SK-N-SH treated with all-trans-retinoic acid at 6 μM for 48 hours (cell line): ENCODE results near the gene CLDN14.

Experiments used
- ATAC-seq: fragments of 200-7000 bp; cut with Tn5 transposase; 3 replicates; pipeline ENCODE4 v1.9.1; 2020; ENCODE audit warnings: mild to moderate bottlenecking, moderate library complexity
- ARNTL ChIP-seq: fragments of 450-650 bp; formaldehyde crosslinking; IDR thresholded peaks from 2 replicates; pipeline ENCODE4 v1.5.0; 2020; ENCODE audit warnings: low read depth, mild to moderate bottlenecking, moderate library complexity, borderline replicate concordance
- BACH2 ChIP-seq: fragments of 250-450 bp; sonication (Bioruptor Pico); IDR thresholded peaks from 2 replicates; pipeline ENCODE4 v1.9.0; 2021; ENCODE audit warnings: mild to moderate bottlenecking, borderline replicate concordance
- CREB5 ChIP-seq: fragments of 250-450 bp; sonication (Bioruptor Pico); IDR thresholded peaks from 2 replicates; pipeline ENCODE4 v1.5.1; 2020; ENCODE audit warnings: low read depth, mild to moderate bottlenecking, moderate library complexity
- CSDC2 ChIP-seq: fragments of 250-450 bp; sonication (Bioruptor Pico); IDR thresholded peaks from 2 replicates; pipeline ENCODE4 v1.5.0; 2020; ENCODE audit warnings: mild to moderate bottlenecking, moderate library complexity
- CSRNP3 ChIP-seq: fragments of 250-450 bp; sonication (Bioruptor Pico); IDR thresholded peaks from 2 replicates; pipeline ENCODE4 v1.5.1; 2021; ENCODE audit warnings: mild to moderate bottlenecking, moderate library complexity
- ESRRG ChIP-seq: fragments of 250-450 bp; sonication (Bioruptor Pico); IDR thresholded peaks from 2 replicates; pipeline ENCODE4 v1.6.1; 2021; ENCODE audit warnings: mild to moderate bottlenecking
- GLIS3 ChIP-seq: fragments of 250-450 bp; sonication (Bioruptor Pico); IDR thresholded peaks from 2 replicates; pipeline ENCODE4 v1.5.0; 2020; ENCODE audit warnings: mild to moderate bottlenecking, moderate library complexity
- ISL1 ChIP-seq: fragments of 250-450 bp; sonication (Bioruptor Pico); IDR thresholded peaks from 2 replicates; pipeline ENCODE4 v2.1.2; 2022; ENCODE audit warnings: mild to moderate bottlenecking, moderate library complexity
- OSR1 ChIP-seq: fragments of 250-450 bp; sonication (Bioruptor Pico); IDR thresholded peaks from 2 replicates; pipeline ENCODE4 v1.8.0; 2022; ENCODE audit warnings: moderate library complexity, mild to moderate bottlenecking, inconsistent platforms
- PATZ1 ChIP-seq: fragments of 250-450 bp; sonication (Bioruptor Pico); IDR thresholded peaks from 2 replicates; pipeline ENCODE4 v1.8.0; 2020; ENCODE audit warnings: mild to moderate bottlenecking, moderate library complexity, borderline replicate concordance
- POU6F1 ChIP-seq: fragments of 250-450 bp; sonication (Bioruptor Pico); IDR thresholded peaks from 2 replicates; pipeline ENCODE4 v1.8.0; 2021; ENCODE audit warnings: low read depth, mild to moderate bottlenecking, moderate library complexity, borderline replicate concordance
- PPARA ChIP-seq: fragments of 250-450 bp; sonication (Bioruptor Pico); IDR thresholded peaks from 2 replicates; pipeline ENCODE4 v1.5.0; 2020; ENCODE audit warnings: mild to moderate bottlenecking, borderline replicate concordance
- RARB ChIP-seq: fragments of 250-450 bp; sonication (Bioruptor Pico); IDR thresholded peaks from 2 replicates; pipeline ENCODE4 v1.8.0; 2021; ENCODE audit warnings: mild to moderate bottlenecking, moderate library complexity
- SNAI2 ChIP-seq: fragments of 250-450 bp; sonication (Bioruptor Pico); IDR thresholded peaks from 2 replicates; pipeline ENCODE4 v1.5.0; 2020; ENCODE audit warnings: mild to moderate bottlenecking, moderate library complexity
- TCF4 ChIP-seq: fragments of 250-450 bp; sonication (Bioruptor Pico); IDR thresholded peaks from 2 replicates; pipeline ENCODE4 v1.8.0; 2021; ENCODE audit warnings: mild to moderate bottlenecking, moderate library complexity, borderline replicate concordance
- TOX ChIP-seq: fragments of 250-450 bp; sonication (Bioruptor Pico); IDR thresholded peaks from 2 replicates; pipeline ENCODE4 v1.8.0; 2021; ENCODE audit warnings: mild to moderate bottlenecking, moderate library complexity, borderline replicate concordance
- ZC3H10 ChIP-seq: fragments of 250-450 bp; sonication (Bioruptor Pico); IDR thresholded peaks from 2 replicates; pipeline ENCODE4 v1.5.1; 2021; ENCODE audit warnings: mild to moderate bottlenecking, moderate library complexity
- ZFP3 ChIP-seq: fragments of 250-450 bp; sonication (Bioruptor Pico); IDR thresholded peaks from 2 replicates; pipeline ENCODE4 v1.5.0; 2020; ENCODE audit warnings: mild to moderate bottlenecking, moderate library complexity
- ZFP30 ChIP-seq: fragments of 450-650 bp; formaldehyde crosslinking; IDR thresholded peaks from 2 replicates; pipeline ENCODE4 v1.5.0; 2022; ENCODE audit warnings: mild to moderate bottlenecking, moderate library complexity
- ZNF70 ChIP-seq: fragments of 450-650 bp; formaldehyde crosslinking; IDR thresholded peaks from 2 replicates; pipeline ENCODE4 v1.5.0; 2020; ENCODE audit warnings: mild to moderate bottlenecking, moderate library complexity
- ZNF8 ChIP-seq: fragments of 450-650 bp; formaldehyde crosslinking; IDR thresholded peaks from 2 replicates; pipeline ENCODE4 v1.5.0; 2020; ENCODE audit warnings: mild to moderate bottlenecking, moderate library complexity

Gene CLDN14

GRCh38 chr21:36485476-36485875 is 5.6 kb upstream of the CLDN14 start:
- no peak for TF ChIP-seq ESRRG
- no peak for TF ChIP-seq PATZ1 (CRISPR knock-in tag)
- TF ChIP-seq GLIS3 (CRISPR knock-in tag): no peak
- TF ChIP-seq CSDC2: no peak
- no peak for TF ChIP-seq ZFP3
- no peak for TF ChIP-seq OSR1 (CRISPR knock-in tag)
- TF ChIP-seq ISL1 (CRISPR knock-in tag): no peak
- no peak for TF ChIP-seq ZC3H10
- no peak for TF ChIP-seq POU6F1 (CRISPR knock-in tag)
- TF ChIP-seq TOX (CRISPR knock-in tag): no peak
- TF ChIP-seq CREB5 (CRISPR knock-in tag): no peak
- no peak for ATAC-seq

- ATAC-seq: no peak
- TF ChIP-seq TOX (CRISPR knock-in tag): no peak
- no peak for TF ChIP-seq BACH2
- TF ChIP-seq CREB5 (CRISPR knock-in tag): no peak
- TF ChIP-seq ZFP3: no peak
- no peak for TF ChIP-seq ZC3H10
- TF ChIP-seq ZFP30 (CRISPR knock-in tag): no peak
- no peak for TF ChIP-seq RARB (CRISPR knock-in tag)
- no peak for TF ChIP-seq ZNF8
- TF ChIP-seq ISL1 (CRISPR knock-in tag): no peak
- no peak for TF ChIP-seq PPARA (CRISPR knock-in tag)
- no peak for TF ChIP-seq ZNF70 (CRISPR knock-in tag)
Measured at GRCh38 chr21:36483095-36483494, 3.2 kb upstream of the CLDN14 start.

GRCh38 chr21:36482673-36483072 is 2.8 kb upstream of the CLDN14 start:
- no peak for TF ChIP-seq ISL1 (CRISPR knock-in tag)
- no peak for TF ChIP-seq CSRNP3 (CRISPR knock-in tag)
- TF ChIP-seq RARB (CRISPR knock-in tag): no peak
- no peak for TF ChIP-seq BACH2
- TF ChIP-seq PPARA (CRISPR knock-in tag): no peak
- no peak for TF ChIP-seq POU6F1 (CRISPR knock-in tag)
- no peak for TF ChIP-seq ZNF8
- TF ChIP-seq ARNTL (CRISPR knock-in tag): no peak
- no peak for TF ChIP-seq ZFP3
- no peak for TF ChIP-seq ZC3H10
- TF ChIP-seq ESRRG: no peak
- no peak for TF ChIP-seq GLIS3 (CRISPR knock-in tag)
- TF ChIP-seq SNAI2 (CRISPR knock-in tag): no peak
- no peak for TF ChIP-seq TCF4 (CRISPR knock-in tag)
- no peak for ATAC-seq
